KOPT-K1 (cell line): ENCODE data around the gene SULT1A2.
"Not testable (repeated sequence)": the region's sequence is repeated elsewhere in the genome, so short reads cannot be mapped to it uniquely, and the experiment has no call there.

ENCODE experiments used
- H3K27ac ChIP-seq: fragments of 200-600 bp; sonication (generic); 2 replicates; pipeline ENCODE4 v1.5.1; 2016; ENCODE audit warnings: antibody characterized with exemption, mild to moderate bottlenecking, low read depth, low read length; ENCODE audit not compliant: poor library complexity, severe bottlenecking
- H3K36me3 ChIP-seq: fragments of 200-600 bp; sonication (generic); 2 replicates; pipeline ENCODE4 v1.5.1; 2017; ENCODE audit warnings: antibody characterized with exemption, mild to moderate bottlenecking, low read length, moderate library complexity; ENCODE audit not compliant: insufficient read depth
- H3K9me3 ChIP-seq: fragments of 200-600 bp; sonication (generic); 2 replicates; pipeline ENCODE4 v1.5.1; 2017; ENCODE audit warnings: antibody characterized with exemption, low read length, mild to moderate bottlenecking; ENCODE audit not compliant: insufficient read depth, poor library complexity, severe bottlenecking

Gene SULT1A2

DNA sequence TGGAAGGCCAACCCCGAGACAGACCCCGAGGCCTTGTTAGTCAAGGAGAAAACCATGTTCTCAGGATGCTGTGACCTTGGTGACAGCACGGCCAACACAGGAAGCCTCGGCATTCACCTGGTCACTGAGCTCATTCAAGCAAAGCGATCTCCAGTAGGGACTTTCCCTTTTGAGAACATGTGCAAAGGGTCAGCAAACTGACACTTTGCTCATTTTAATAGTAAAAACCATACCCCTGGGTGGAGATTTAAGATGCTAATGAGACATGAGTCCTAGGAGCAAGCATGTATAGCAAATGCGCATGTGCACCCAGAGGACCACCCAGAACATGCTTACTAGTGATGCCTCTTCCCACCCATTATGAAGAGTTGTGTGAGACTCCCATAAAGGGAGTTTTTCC is 5.7 kb upstream of the SULT1A2 start:
- no peak overlapping the region for H3K27ac ChIP-seq
- H3K36me3 ChIP-seq = no peaks in the 10 kb centered on the region
- no peaks in the 10 kb centered on the region for H3K9me3 ChIP-seq

DNA sequence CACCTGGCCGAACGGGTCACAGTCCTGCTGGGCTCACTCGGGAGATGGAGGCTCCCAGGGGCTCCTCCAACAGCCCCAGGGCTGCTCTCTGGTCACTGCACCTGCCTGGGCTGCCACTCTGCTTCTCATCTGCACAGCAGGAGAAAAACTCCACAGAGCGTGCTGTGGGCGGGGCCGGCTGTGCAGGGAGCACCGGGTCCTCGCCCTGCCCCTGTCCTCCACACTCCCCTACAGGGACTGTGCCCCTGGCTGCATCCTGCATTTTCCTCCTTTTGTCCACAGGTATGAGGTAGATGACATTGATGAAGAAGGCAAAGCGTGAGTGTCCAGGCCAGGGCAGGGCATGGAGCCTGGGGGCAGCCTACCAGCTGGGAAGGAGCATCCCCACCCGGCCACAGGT is 5.2 kb upstream of the SULT1A2 start:
- not testable (repeated sequence) for H3K9me3 ChIP-seq, H3K36me3 ChIP-seq, H3K27ac ChIP-seq

DNA sequence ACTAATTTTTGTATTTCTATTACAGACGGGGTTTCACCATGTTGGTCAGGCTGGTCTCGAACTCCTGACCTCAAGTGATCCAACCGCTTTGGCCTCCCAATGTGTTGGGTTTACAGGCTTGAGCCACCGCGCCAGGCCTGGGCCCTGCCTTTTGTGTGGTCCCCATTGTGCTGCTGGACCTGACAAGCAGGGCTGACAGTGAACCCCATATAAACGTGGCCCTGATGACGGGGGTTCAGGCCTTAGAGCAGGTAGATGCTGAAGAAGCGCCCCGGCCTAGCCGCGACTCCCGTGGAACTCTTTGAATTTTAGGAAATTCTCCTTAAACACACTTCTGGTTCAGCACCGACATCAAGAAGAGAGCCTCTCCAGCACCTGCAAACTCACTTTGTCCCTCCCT is 4.7 kb upstream of the SULT1A2 start:
- not testable (repeated sequence) for H3K36me3 ChIP-seq, H3K27ac ChIP-seq, H3K9me3 ChIP-seq

DNA sequence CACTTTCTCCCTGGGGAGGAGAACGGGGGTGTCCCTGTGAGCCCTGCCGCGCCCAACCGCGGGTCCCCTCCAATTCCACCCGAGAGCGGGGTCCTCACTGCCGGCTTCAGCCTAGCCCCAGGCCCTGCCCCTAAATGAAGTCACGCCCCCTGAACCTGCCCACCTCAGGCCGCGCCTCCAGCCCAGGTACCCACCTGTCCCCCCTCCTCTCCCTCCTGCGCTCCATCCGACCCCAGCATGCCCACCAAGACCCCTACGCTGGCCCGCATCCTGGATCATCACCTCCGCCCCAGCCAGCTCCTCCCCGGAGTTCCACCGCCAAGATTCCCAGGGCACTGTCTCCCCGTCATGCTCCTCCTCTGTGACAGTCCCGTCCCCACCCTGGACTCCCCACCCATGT is 4.1 kb upstream of the SULT1A2 start:
- H3K9me3 ChIP-seq, H3K36me3 ChIP-seq, H3K27ac ChIP-seq: not testable (repeated sequence)

DNA sequence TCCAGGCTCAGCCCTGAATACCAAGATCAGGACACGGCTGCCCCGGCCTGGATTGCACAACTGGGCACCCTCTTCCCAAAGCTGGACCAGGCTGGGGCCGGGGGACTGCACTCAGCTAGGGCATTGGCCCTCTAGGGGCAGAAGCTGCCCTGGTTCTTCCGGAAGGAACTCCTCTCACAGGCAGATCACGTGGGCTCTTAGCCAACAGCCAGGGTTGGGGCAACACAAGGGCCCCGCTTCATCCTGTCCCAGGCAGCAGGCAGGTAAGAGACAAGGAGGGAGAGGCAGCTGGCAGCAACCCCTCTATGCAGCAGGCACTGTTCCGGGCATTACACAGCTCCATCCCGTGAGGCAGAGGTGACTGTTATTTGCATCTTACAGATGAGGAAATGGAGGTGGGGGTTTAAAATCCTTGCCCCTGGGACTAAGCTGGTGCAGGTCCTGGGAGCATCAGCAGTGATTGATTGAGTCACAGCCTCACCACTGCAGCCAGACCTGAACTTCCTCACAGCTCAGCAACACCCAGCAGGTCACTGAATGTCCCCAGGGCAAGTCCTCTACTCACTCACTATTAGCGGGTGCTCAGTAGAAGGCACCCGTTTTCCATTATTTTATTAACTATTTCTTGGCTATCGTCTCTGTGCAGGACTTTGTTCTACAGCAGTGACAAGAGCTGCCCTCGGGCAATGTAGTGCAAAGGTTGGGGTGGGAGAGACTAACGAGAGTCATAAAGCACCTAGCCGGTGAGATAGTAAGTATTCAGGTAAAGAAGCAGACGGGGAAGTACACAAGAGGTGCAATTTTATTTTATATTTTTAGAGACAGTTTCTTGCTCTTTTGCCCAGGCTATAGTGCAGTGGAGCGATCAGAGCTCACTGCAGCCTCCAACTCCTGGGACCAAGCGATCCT is 2.8 kb upstream of the SULT1A2 start:
- not testable (repeated sequence) for H3K27ac ChIP-seq, H3K9me3 ChIP-seq, H3K36me3 ChIP-seq

DNA sequence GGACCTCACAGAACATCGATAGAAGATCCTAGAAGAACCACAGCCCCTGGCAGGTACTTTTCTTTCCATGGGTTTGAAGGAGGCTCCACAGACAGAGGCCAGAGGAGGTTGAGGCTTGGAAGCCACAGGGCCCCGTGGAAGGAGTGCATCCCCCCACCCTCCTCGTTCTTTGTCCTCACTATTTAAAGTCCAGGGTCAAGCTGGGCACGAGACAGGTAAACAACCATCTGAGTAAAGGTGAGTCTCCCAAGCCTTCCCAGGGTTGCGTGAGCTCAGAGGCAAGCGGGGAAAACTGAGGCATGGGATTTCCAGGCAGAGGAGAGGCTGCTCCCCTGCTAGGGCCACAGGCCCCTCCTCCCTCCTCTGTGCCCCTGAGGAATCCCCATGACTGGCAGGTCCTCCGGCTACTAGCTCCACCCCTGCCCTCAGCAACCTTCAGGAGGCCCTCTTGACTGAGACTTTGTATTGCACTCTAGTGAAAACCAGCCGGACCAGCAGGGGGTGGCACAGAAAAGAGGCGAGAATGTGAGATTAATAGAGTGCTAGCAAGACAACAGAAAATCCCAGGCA is 927 bp upstream of the SULT1A2 start:
- no peak overlapping the region for H3K27ac ChIP-seq
- H3K36me3 ChIP-seq = peaks cover 2% of the 10 kb centered on the region; the same call in 1 of the 2 replicates
- H3K9me3 ChIP-seq = no peaks in the 10 kb centered on the region

DNA sequence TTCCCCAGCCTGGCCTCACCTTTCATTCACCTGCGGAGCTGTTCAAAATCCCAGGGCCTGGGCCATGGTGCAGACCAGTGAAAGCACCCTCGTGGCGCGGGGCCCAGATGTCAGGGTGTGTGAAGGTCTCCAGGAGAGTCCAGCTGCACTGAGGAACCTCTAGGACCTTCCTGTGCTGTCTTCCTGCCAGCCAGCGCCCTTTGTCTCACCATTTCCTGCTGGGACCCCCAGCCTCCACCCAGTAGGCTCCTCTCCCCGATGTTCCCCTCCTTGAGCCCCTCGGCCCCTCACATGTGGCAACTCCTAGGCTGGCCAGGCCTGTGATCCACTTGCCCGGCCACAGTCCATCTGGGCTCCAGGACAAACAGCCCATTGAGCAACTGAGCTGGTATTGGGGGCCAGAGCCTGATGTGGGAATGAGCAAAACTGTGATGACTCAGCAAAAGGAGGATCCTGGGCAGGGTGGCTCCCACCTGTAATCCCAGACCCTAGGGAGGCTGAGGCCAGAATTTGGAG is 677 bp downstream of the SULT1A2 start:
- Histone ChIP-seq H3K36me3 (peaks cover 18% of the 10 kb centered on the region; the same call in 1 of the 2 replicates), H3K27ac (no peak overlapping the region), H3K9me3 (no peaks in the 10 kb centered on the region)

DNA sequence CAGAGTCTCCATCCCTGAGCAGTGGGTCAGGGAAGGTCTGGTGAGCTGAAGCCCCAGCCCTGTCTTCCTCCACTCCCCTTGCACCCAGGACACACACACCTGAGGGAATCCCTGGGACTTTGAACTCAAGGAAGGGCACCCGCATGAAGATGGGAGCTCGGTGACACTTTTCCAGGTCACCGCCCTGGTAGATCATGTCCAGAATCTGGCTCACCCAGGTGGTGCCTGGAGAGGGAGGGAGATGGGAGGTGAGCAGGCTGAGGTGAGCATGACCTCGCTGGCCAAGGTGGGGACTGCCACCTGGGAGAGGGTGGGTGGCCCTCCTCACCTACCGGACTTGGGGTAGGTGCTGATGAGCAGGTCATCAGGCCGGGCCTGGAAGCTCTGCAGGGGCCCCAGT is 1.4 kb downstream of the SULT1A2 start:
- H3K36me3 ChIP-seq = peaks cover 25% of the 10 kb centered on the region; the same call in 1 of the 2 replicates
- H3K9me3 ChIP-seq, H3K27ac ChIP-seq: not testable (repeated sequence)

DNA sequence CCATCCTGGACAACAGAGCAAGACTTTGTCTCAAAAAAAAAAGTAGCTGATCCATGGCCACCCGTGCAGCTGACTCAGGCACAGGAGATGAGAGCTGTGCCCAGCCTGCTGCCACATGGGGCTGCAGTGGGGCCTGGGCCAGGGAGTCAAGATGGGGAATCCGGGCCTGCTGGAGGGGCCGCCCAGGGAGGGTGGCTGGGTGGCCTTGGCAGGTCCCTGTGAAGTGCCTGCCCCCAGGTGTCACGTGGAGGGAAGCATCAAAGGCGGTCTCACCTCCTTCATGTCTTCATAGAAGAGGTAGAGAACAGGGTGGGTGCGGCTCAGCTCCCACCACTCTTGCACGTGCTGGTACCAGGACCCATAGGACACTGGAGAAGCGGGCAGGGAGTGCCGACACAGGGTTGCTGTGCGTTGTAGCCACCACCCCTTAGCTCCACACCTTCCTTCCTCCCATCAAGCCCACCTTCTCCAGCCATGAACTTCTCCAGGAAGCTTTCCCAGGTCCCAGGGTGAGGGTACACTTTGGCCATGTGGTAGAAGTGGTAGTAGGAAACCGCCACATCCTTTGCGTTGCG is 3.8 kb downstream of the SULT1A2 start:
- peaks cover 49% of the 10 kb centered on the region; the same call in 1 of the 2 replicates for H3K36me3 ChIP-seq
- no peaks in the 10 kb centered on the region for H3K9me3 ChIP-seq
- no peak overlapping the region for H3K27ac ChIP-seq

DNA sequence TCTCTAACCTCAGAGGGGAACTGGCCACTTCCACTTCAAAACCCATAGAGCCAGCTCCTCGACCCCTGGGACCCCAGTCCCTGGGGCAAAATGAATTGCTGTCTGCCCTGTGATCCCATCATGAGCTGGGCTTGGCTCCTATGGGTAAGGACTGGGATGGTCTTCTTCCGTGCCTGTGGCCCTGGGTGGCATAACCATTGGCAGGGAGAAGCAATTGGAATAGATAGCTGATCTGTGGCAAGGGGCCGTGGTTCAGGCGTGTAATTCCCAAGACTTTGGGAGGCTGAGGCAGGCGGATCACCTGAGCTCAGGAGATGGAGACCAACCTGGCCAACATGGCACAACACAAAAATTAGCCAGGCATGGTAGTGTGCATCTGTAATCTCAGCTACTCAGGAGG is 4.3 kb downstream of the SULT1A2 start:
- no peak overlapping the region for H3K27ac ChIP-seq
- H3K36me3 ChIP-seq = peaks cover 54% of the 10 kb centered on the region
- H3K9me3 ChIP-seq = no peaks in the 10 kb centered on the region

DNA sequence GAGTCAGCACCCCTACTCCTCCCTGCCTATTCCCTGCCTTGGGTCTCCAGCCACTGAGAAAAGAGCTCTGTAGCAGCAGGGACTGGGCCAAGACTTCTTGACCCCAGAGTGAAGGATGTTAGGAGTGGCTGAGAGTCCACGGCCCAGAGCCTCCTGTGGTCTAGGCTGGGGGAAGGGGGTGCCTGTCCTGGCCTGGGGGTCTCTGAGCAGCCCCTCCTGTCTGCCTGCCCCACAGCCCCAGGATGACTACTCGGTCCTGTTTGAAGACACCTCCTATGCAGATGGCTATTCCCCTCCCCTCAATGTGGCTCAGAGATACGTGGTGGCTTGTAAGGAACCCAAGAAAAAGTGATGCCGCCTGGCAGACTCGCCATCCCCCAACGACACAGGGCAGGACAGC is 5.5 kb downstream of the SULT1A2 start:
- Histone ChIP-seq H3K36me3 (peaks cover 66% of the 10 kb centered on the region), H3K27ac (no peak overlapping the region)

DNA sequence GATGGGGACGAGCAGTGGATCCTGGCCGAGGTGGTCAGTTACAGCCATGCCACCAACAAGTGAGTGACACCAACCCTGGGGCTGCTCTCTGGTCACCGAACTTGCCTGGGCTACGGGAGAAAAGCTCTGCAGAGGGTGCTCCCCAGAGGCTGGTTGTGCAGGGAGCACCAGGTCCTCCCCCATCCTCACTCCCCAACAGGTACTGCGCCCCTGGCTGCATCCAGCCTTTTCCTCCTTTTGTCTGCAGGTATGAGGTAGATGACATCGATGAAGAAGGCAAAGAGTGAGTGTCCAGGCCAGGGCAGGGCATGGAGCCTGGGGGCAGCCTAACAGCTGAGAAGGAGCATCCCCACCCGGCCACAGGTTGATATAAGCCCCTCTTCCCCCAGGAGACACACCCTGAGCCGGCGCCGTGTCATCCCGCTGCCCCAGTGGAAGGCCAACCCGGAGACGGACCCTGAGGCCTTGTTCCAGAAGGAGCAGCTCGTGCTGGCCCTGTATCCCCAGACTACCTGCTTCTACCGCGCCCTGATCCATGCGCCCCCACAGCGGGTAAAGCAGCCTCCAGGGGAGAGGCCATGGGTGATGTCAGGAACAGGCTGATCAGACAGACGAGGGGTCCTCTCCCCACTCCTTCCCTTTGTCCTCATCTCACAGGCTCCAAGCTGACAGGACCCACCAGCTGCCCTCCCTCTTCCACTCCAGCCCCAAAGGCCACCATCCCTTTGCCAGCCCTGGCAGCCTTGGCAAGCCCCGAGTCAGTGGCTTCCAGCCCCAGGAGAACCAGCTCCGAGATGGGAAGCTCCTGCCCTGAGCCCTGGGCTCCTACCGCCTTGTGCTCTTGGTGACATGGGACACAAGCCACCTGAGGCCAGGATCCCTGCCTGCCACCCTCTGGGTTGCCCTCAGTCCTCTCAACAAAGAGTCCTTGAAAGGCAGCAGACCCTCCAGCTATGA is 6.2 kb downstream of the SULT1A2 start:
- peaks cover 73% of the 10 kb centered on the region for H3K36me3 ChIP-seq
- no peaks in the 10 kb centered on the region for H3K9me3 ChIP-seq
- H3K27ac ChIP-seq = no peak overlapping the region

More for the DNA sequence above, 5.5 kb downstream of the SULT1A2 start:
- H3K9me3 ChIP-seq = no peaks in the 10 kb centered on the region

DNA sequence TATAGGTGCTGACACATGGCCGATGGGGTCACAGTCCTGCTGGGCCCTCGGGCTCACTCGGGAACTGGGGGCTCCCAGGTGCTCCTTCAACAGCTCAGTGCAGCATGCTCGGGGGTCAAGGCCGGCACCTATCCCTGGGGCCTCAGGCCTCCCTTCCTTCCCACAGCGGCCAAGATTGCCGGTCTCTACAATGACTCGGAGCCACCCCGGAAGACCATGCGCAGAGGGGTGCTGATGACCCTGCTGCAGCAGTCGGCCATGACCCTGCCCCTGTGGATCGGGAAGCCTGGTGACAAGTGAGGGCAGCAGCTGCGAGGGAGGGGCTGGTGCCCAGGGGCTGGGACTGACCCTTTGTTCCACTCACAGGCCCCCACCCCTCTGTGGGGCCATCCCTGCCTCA is 6.9 kb downstream of the SULT1A2 start:
- Histone ChIP-seq H3K9me3 (no peaks in the 10 kb centered on the region), H3K36me3 (peaks cover 80% of the 10 kb centered on the region), H3K27ac (no peak overlapping the region)

DNA sequence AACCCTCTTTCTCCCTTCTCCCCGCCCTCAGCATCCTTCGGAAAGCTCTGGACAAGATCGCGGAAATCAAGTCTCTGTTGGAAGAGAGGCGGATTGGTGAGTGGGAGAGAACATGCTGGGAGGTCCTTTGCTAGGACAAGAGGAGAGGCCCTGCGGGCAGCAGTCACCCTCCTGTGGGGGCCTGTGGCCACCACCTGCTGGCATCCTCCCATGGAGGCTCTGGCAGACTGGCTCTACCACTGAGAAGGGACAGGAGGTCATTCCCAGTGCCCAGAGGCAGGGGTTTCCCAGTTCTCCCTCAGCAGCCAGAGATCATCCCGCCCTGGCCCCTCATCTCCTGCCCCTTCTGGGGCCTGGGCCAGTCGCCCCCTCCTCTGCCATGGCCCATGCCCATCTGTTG is 7.8 kb downstream of the SULT1A2 start:
- Histone ChIP-seq H3K27ac (no peak overlapping the region), H3K36me3 (peaks cover 88% of the 10 kb centered on the region), H3K9me3 (no peaks in the 10 kb centered on the region)
